Gastrocnemius medialis (tissue), 4 donors: ENCODE data around the gene ZNF484.
"Not testable (repeated sequence)": the region's sequence is repeated elsewhere in the genome, so short reads cannot be mapped to it uniquely, and the experiment has no call there.

ENCODE experiments used
- CTCF ChIP-seq, 5 experiments: fragments of 450-650 bp in 3 of 5; fragments of 200-600 bp in 2 of 5; sonication (generic) in 2 of 5; IDR thresholded peaks in 4 of 5; conservative IDR thresholded peaks in 1 of 5; 1 replicate in 4 of 5; 2 replicates in 1 of 5; pipeline ENCODE4 v1.5.1; 2016 to 2019; ENCODE audit warnings: antibody characterized with exemption in 5 of 5, mild to moderate bottlenecking in 3 of 5, moderate library complexity in 3 of 5
- POLR2A ChIP-seq, 2 donors: fragments of 450-650 bp; IDR thresholded peaks; one replicate each; pipeline ENCODE4 v1.6.1; 2017; ENCODE audit warnings: antibody characterized with exemption in 2 of 2, mild to moderate bottlenecking in 2 of 2, moderate library complexity in 2 of 2

GRCh38 chr9:92809629-92810326 is 68.1 kb downstream of the ZNF484 start:
- not testable (repeated sequence) for TF ChIP-seq POLR2A (IDR thresholded peaks at IDR 0.05); CTCF (IDR thresholded peaks at IDR 0.05 in 4 of 5, conservative IDR thresholded peaks at IDR 0.05 in 1 of 5)
